Testis (tissue), 3 donors: ENCODE data around the gene PHF12. TPM values are rescaled to one million over a fixed set of nuclear protein-coding genes. Genes with fewer than 3 reads are reported as not detected.

Source experiments
- DNase-seq: peaks from one replicate; pipeline ENCODE4 v3.0.0-alpha.2; 2019
- H3K27ac ChIP-seq, 2 donors: fragments of 200-600 bp; sonication (generic); one replicate each; pipeline ENCODE4 v1.5.1; 2019
- H3K27me3 ChIP-seq: fragments of 200-600 bp; sonication (generic); one replicate; pipeline ENCODE4 v1.5.1; 2019
- H3K36me3 ChIP-seq: fragments of 200-600 bp; sonication (generic); one replicate; pipeline ENCODE4 v1.5.1; 2017; ENCODE audit warnings: low read depth; ENCODE audit errors: missing control alignments
- H3K4me1 ChIP-seq: fragments of 200-600 bp; sonication (generic); one replicate; pipeline ENCODE4 v1.5.1; 2019
- H3K4me3 ChIP-seq, 2 donors: fragments of 200-600 bp; sonication (generic); one replicate each; pipeline ENCODE4 v1.5.1; 2017 to 2019
- H3K9me3 ChIP-seq: fragments of 200-600 bp; sonication (generic); one replicate; pipeline ENCODE4 v1.5.1; 2017
- POLR2A ChIP-seq: fragments of 450-650 bp; IDR thresholded peaks from one replicate; pipeline ENCODE4 v1.6.1; 2017; ENCODE audit warnings: antibody characterized with exemption, mild to moderate bottlenecking, moderate library complexity
- WGBS, 2 donors: methylation state at CpG; one replicate each; pipeline ENCODE4 v1.1.5; 2018; 5-methylcytosine and 5-hydroxymethylcytosine counted together
- intact Hi-C: fragments of 100-400 bp; cut with DNase I; formaldehyde crosslinking; loops from one replicate; pipeline ENCODE4 v1.15.1; 2023; ENCODE audit warnings: low total_unique reads
- polyA plus RNA-seq: library from polyadenylated mRNA; stranded (reverse); fragments of 350-450 nt; fragmentation: Illumina TruSeq; extraction: RNeasy Lipid Tissue Mini Kit (QIAGEN cat#74804); gene quantifications from one replicate; pipeline ENCODE4 v1.2.3, GENCODE V29; 2014; ENCODE audit warnings: low read depth, low replicate concordance; ENCODE audit not compliant: insufficient read depth
- total RNA-seq, 2 donors: library from RNA; depleted of rRNA; stranded (reverse); fragments of >200 nt; gene quantifications; one replicate each; pipeline ENCODE4 v1.2.3, GENCODE V29; 2016
- TF ChIP-seq, protein P1 (sequence below), 3 experiments: fragments of 450-650 bp in 2 of 3; fragments of 200-600 bp in 1 of 3; sonication (generic) in 1 of 3; IDR thresholded peaks; one replicate each; pipeline ENCODE4 v1.5.1; 2016 to 2019; ENCODE audit warnings: antibody characterized with exemption in 3 of 3, mild to moderate bottlenecking in 2 of 3, moderate library complexity in 1 of 3

The PHF12 gene
- total and polyA plus RNA-seq, 3 donors from 2014 or later = 38.8 to 85.3 (median 82.4) TPM

GRCh38 chr17:28883967-28884702 is 67.2 kb downstream of the PHF12 start:
- DNase-seq = no peak
- no peak overlapping the region for H3K27ac ChIP-seq
- WGBS, 2 donors = 93 to 96% methylated on average over 25 to 27 of the region's 27 CpGs
- intact Hi-C loops = no loop called here
- no peaks in the 10 kb centered on the region for H3K36me3 ChIP-seq
- no peaks in the 10 kb centered on the region for H3K9me3 ChIP-seq
- H3K4me3 ChIP-seq = no peak overlapping the region
- TF ChIP-seq, protein P1, sequence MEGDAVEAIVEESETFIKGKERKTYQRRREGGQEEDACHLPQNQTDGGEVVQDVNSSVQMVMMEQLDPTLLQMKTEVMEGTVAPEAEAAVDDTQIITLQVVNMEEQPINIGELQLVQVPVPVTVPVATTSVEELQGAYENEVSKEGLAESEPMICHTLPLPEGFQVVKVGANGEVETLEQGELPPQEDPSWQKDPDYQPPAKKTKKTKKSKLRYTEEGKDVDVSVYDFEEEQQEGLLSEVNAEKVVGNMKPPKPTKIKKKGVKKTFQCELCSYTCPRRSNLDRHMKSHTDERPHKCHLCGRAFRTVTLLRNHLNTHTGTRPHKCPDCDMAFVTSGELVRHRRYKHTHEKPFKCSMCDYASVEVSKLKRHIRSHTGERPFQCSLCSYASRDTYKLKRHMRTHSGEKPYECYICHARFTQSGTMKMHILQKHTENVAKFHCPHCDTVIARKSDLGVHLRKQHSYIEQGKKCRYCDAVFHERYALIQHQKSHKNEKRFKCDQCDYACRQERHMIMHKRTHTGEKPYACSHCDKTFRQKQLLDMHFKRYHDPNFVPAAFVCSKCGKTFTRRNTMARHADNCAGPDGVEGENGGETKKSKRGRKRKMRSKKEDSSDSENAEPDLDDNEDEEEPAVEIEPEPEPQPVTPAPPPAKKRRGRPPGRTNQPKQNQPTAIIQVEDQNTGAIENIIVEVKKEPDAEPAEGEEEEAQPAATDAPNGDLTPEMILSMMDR (IDR thresholded peaks at IDR 0.05) = no peak
- TF ChIP-seq POLR2A = no peak
- no peaks in the 10 kb centered on the region for H3K4me1 ChIP-seq
- no peaks in the 10 kb centered on the region for H3K27me3 ChIP-seq

GRCh38 chr17:28882154-28882895 is 69.0 kb downstream of the PHF12 start:
- whole genome bisulfite sequencing, 2 donors = 91 to 95% methylated on average over 10 to 18 of the region's 18 CpGs
- H3K36me3 ChIP-seq = no peaks in the 10 kb centered on the region
- intact Hi-C loops = no loop called here
- H3K27me3 ChIP-seq = no peaks in the 10 kb centered on the region
- TF ChIP-seq POLR2A = no peak
- no peaks in the 10 kb centered on the region for H3K4me1 ChIP-seq
- no peaks in the 10 kb centered on the region for H3K9me3 ChIP-seq
- no peak for DNase-seq
- no peak overlapping the region for H3K27ac ChIP-seq
- H3K4me3 ChIP-seq = no peak overlapping the region

- H3K9me3 ChIP-seq = no peaks in the 10 kb centered on the region
- intact Hi-C loops = no loop called here
- no peak overlapping the region for H3K27ac ChIP-seq
- DNase-seq = no peak
- TF ChIP-seq, protein P1 (IDR thresholded peaks at IDR 0.05) = no peak
- no peak for TF ChIP-seq POLR2A
- H3K4me3 ChIP-seq = no peak overlapping the region
- H3K27me3 ChIP-seq = no peaks in the 10 kb centered on the region
- 91 to 93% methylated on average over 14 to 17 of the region's 17 CpGs for WGBS, 2 donors
- H3K36me3 ChIP-seq = no peaks in the 10 kb centered on the region
- no peaks in the 10 kb centered on the region for H3K4me1 ChIP-seq
These were observed 69.7 kb downstream of the PHF12 start for GRCh38 chr17:28881533-28882056.

DNA sequence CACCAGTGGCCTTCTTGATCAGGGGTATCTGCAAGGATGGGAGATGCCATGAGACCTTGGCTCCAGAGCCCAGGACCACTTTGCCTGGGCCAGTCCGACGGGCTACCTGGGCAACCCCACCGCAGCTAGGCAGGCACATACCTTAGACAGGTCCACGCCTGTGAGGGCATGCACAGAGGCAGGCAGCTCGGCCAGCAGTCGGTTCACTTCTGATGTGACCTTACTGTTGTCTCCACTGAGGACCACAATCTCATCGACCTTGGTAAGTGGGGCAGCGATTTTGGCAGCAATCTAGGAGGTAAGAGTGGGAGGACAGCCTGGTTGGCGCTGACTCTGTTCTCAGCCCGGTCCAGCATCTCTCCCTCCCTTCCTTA is 70.8 kb downstream of the PHF12 start:
- no peak overlapping the region for H3K4me3 ChIP-seq
- no peak overlapping the region for H3K27ac ChIP-seq
- intact Hi-C loops = no loop called here
- H3K36me3 ChIP-seq = no peaks in the 10 kb centered on the region
- no peaks in the 10 kb centered on the region for H3K27me3 ChIP-seq
- no peaks in the 10 kb centered on the region for H3K4me1 ChIP-seq
- no peak for TF ChIP-seq POLR2A
- TF ChIP-seq, protein P1 (IDR thresholded peaks at IDR 0.05) = no peak
- no peaks in the 10 kb centered on the region for H3K9me3 ChIP-seq
- 49 to 51% methylated on average over 6 to 10 of the region's 10 CpGs for WGBS, 2 donors
- no peak for DNase-seq

DNA sequence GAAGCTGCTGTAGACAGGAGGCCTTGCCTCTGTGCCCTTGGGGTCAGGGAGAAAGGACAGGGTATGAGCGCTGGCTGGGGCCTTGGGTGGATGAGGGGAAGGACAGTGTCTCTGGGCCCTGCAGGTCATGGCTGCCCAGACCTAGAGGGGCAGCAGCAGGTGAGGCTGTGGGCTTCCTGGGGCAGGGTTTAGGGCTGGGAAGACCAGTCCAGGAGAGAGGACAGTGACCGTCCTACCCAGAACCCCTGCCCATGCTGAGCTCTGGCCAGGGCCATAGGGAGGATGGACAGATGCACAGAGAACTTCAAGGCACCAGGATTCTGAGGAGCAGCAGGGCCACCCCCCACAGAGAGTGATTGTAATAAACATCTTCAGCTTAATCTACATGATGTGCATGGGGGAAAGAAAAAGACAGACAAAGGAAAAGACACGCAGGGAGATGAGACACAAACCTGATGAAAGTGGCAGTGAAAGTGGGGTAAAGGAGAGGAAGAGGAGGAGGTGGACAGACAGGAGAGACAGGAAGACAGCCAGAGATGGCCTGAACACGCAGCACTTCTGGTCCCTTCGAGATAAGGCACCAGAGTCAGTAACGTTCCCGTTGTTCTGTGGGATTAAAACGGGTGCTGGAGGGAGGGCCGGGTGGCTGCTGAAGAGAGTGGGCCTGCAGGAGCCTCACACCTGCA is 71.3 kb downstream of the PHF12 start:
- 66 to 68% methylated on average over 8 to 9 of the region's 9 CpGs for WGBS, 2 donors
- no peaks in the 10 kb centered on the region for H3K27me3 ChIP-seq
- no peaks in the 10 kb centered on the region for H3K9me3 ChIP-seq
- H3K27ac ChIP-seq = no peak overlapping the region
- intact Hi-C loops = no loop called here
- H3K36me3 ChIP-seq = no peaks in the 10 kb centered on the region
- H3K4me1 ChIP-seq = no peaks in the 10 kb centered on the region
- TF ChIP-seq, protein P1 (IDR thresholded peaks at IDR 0.05) = no peak
- TF ChIP-seq POLR2A = no peak
- H3K4me3 ChIP-seq = no peak overlapping the region
- DNase-seq = no peak
